Activated CD8-positive, alpha-beta memory T cell treated with anti-CD3 and anti-CD28 coated beads, Interleukin-2, amount 50 U/mL, for 1 hour (primary cell): ENCODE results near the gene ADPRS.

Experiments
- DNase-seq: peaks from one replicate; pipeline ENCODE4 v3.0.0-alpha.2; 2020; ENCODE audit errors: extremely low read depth

The ADPRS gene

DNA sequence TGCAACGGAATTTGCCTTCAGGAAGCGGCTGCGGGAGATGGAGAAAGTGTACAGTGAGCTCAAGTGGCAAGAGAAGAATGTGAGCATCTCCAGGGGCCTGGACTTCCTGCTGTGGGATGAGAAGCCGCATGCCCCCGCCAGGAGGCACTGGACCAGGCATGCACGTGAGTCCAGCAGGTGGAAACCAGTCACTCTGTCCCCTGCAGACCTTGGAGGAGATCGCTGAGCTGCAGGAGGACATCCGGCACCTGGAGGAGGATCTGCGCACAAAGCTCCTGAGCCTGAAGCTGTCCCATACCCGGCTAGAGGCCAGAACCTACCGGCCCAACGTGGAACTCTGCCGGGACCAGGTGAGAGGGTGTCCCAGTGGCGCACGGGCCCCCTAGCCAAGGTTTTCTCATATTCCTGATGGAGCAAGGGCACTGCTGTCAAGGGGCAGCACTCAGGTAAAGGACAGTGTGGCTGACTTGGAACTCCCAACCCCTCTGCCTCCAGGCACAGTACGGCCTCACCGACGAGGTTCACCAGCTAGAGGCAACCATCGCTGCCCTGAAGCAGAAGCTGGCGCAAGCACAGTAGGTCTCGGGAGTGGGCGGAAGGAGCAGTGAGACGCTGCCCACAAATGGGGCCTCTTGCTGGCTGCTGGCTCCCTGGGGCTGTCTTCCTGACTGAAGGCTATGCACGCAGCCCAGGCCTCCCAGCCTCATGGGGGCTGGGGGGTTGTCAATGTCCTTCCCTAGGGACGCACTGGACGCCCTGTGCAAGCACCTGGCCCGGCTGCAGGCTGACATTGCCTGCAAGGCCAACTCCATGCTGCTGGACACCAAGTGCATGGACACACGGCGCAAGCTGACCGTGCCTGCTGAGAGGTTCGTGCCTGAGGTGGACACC, 1.2 kb upstream of the ADPRS start:
- DNase-seq, result no peak

DNA sequence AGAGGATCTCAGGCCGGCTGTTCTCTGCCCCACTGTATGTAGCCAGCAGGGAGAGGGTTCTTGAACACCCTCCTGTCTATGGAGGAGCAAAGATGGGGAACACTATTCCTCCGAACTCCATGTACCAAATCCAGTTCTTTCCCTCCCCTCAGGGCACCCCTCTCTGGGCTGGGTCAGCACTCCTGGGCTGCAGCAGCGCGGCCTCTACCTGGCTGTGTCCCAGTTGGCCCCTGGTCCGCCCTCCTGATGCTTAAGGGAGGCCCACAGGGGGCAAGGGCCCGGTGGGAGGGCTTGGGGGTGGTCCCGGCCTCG, 471 bp upstream of the ADPRS start:
- DNase-seq, result no peak

DNA sequence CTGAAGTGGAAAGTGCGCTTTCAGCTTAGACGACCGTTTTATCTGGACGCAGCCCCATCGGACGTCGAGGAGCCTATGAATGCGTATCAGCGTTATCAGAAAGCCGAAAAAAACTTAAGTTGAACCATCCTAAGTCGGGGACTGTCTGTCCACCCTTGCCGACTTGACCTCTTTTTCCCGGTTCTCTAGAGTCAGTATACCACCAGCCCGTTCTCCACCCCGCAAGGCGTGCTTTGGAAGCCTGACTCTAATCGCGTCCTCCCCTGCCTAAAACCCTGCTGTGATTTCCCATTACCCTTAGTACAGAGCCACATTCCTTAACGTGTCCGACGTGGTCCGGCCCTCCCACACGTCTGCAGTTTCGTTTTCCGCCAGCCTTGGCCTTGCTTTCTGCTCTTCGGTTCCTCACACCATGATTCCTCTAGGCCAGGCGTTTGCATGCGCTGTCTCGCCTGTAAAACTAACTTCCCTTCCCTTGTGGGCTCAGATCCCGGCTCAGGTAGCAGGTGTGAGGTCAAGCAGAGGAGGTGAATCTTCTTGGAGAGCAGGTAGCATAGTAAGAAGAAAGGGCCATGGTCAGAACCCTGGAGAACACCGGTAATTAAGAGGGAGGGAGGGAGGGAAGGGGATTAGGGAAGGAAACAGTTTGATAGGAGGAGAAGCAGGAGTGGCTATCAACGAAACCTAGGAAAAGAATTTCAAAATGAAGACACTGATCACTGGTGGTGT, 865 bp downstream of the ADPRS start:
- no peak for DNase-seq

DNA sequence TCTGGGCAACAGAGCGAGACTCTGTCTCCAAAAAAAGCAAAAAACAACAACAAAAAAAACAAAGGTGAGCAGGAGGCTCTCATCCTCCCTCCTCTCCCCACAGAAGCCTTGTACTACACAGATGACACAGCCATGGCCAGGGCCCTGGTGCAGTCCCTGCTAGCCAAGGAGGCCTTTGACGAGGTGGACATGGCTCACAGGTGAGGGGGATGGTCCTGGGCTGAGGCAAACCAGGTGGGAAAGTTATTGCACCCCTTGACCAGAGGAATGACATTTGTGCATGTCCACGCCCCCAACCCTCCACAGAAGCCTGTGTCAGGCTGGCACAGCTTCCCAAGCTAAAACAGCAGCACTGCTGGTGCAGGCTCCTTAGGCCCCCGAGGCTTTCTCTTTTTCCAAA, 2.4 kb downstream of the ADPRS start:
- DNase-seq, result no peak

DNA sequence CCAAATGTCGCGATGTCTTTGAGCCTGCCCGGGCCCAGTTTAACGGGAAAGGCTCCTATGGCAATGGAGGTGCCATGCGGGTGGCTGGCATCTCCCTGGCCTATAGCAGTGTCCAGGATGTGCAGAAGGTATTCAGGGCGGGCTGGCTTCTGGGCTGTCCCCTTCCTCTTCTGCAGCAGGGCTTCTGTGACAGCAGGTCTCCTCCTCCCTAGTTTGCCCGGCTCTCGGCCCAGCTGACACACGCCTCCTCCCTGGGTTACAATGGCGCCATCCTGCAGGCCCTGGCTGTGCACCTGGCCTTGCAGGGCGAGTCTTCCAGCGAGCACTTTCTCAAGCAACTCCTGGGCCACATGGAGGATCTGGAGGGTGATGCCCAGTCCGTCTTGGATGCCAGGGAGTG, 3.0 kb downstream of the ADPRS start:
- DNase-seq, result no peak

DNA sequence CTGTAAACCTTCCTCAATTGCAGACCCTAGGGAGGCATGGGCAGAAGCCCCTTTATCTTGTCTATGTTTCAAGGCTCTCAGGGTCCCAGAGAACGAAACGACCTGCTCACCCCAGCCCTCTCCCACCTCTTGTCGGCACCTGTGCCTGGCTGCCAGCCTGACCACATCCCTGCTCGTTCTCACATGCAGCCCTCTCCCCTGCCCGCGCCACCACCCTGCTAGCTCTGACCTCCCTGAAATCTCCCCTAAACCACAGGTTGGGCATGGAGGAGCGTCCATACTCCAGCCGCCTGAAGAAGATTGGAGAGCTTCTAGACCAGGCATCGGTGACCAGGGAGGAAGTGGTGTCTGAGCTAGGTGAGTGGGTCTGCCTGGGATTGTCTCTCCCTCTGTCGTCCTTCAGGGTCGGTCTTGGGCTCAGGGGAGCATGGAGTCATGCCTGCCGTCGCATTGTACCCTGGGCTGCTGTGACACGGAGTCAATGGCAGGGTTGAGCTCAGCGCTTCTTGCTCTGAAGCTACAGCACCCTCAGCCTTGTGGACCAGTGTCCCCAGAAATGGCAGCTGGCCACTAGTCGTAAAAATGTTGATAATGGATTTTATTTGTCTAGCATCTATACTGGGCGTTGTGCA, 3.6 kb downstream of the ADPRS start:
- DNase-seq, result no peak

DNA sequence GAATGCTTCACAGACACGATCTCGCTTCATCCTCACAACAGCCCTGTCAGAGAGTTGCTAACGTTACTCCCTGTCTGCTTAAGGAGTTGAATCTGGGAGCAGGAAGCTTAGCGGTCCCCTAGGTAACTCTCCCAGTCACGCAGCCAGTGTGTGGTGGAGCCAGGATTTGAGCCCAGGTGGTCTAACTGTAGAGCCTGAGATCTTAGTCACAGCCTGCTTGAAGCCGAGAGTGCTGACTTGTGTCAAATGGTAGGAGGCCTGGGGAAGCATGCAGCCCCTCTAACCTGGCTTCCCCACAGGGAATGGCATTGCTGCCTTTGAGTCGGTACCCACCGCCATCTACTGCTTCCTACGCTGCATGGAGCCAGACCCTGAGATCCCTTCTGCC, 4.1 kb downstream of the ADPRS start:
- no peak for DNase-seq

DNA sequence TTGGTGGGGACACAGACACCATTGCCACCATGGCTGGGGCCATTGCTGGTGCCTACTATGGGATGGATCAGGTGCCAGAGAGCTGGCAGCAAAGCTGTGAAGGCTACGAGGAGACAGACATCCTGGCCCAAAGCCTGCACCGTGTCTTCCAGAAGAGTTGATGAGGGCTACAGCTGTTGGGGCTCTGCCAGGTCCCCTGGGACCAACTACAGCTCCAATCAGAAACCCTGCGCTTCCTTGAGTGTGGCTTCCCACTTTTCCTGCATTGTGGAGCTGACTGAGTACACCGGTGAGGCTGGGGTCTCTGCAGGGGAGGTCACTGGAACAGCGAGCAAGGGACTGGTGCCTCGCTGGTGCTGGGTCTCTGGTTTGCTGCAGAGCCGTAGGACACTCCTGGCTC, 4.5 kb downstream of the ADPRS start:
- DNase-seq, result no peak

DNA sequence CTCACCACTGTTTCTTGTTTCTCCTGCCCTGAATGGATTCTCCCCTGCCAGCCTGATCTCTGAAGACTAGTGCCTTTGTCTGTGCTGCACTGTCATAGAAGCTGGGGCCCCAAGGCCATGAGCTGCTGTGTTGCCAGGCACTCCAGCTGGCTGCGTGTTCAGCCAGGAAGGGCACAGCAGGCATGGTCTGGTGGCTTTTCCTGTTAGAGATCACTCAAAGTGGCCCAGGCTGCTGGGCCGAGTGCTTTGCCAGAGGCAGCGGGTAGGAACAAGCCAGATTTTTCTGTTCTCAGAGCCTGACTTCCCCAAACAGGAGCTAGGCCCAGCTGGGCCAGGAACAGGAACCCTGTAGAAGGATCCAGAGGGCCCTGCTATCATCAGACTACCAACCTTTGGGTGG, 5.2 kb downstream of the ADPRS start:
- no peak for DNase-seq

DNA sequence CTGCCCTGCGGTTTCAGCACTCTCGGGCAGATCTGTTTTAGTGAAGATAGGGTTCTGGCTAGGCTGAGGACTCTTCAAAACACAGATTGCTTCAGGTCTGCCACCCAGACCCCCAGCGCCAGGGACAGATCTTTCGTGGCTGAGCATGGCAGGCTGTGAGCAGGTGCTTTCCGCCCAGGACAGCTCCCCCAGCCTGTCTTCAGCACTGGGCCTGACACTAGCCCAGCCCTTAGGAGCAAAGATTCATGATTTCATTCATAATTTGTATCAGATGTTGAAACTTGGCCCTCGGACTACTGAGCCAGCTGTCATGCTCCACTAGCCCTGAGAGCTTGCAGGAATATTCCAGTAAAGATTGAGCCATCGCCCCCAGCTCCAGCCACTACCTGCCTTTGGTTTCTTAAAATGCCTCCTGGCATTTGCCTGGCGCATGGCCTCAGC, 5.9 kb downstream of the ADPRS start:
- DNase-seq, result no peak

DNA sequence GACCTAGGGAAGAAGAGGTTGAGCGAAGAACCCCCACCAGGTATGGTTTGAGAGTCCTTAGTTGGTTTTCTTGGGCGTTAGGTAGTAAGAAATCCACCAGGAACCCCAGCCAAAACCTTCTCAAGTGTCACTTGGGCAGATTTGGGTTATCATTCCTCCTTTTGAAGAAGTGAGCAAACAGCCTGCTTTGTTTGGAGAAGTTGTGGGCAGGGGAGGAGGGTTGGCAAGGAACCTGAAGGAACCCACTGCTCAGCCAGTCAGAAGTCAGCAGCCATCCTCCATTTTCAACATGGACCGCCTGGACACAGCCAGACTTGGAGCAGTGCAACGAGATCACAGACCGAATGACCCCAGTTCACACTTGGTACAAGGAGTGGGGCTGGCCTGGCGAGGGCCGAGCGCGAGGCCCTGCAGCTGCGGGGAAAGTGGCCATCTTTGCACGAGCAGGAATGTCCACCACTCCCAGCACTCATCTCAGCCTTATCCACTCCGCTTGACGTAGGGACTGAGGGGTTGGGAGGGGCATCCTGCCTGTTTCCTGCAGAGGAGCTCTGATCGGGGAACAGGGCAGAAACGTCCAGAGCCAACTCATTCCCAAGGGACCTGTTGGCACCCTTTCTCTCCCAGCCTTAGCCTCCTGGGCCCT, 7.2 kb downstream of the ADPRS start:
- DNase-seq, result no peak

DNA sequence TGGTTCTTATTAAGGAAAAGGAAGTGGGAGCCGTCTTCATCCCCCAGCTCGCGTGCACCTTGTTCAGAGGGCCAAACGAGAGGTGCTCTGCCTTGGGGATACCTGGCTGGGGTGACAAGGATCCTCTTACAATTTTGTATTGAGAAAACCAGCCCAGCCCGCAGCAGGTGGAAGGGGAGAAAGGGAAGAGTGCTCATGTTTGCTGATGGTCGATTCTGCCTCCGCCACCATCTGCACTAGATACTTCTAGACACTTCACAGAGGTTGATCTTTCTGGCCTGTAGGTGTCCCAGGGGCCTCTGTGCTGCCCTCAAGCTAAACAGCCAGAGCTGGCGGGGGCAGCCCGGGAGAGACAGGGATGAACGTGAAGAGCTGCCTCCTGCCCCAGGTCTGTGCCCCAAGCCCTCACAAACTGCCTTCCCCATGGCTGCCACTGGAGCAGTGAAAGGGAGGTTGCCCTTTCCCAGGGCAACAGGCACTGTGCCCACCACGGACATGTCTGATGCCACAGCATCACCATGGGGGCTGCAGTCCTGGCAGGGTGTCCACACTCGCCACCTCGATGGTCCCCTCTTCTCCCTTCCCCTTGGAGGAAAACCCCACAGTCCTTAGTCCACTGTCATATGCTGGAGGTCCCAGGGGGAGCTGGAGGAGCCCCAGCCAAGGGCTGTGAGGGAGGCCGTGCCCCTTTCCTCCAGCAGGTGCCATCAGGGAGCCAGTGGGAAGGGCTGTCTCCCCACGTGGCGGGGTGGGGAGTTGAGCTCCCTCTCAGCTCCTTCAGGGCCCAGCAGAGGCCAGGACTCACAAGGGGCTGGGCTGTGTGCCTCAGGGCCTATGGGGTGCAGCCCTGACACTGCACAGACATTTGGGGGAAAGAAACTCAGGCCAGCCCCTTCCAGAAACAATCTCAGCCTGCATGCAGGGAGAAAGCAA, 8.1 kb downstream of the ADPRS start:
- no peak for DNase-seq

DNA sequence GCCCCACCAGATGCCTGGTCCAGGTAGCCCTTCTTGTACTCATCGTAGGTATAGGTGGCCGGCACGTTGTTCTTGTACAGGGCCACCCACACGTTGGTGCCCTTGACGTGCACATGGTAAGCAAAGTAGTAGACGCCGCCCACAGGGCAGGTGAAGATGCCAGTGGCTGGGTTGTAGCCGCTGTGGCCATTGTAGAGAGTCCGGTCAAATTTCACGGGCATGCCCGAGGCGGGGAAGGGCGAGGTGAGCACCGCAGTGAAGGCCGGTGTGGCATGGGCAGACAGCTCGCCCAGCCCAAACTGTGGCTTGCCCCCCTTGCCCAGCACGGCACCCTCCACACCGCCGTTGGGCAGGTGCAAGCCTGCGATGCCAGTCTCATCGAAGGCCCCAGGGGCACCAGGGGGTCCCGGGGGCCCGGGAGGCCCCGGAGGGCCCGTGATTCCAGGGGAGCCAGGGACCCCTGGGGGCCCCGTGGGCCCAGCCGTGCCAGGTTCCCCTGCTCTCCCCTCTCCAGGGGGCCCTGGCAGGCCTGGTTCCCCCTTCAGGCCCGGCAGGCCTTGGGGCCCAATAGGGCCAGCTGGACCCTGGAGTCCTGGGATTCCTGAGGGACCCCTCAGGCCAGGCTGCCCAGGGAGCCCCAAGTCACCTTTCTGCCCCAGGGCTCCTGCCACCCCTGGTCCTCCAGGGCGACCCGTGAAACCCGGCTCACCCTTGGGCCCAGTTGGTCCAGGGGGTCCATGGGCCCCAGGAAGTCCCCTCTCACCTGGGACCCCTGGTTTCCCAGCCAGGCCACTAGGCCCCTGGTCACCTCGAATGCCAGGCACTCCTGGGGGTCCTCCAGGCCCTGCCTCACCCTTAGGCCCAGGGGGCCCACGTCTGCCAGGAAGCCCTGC, 9.2 kb downstream of the ADPRS start:
- no peak for DNase-seq

DNA sequence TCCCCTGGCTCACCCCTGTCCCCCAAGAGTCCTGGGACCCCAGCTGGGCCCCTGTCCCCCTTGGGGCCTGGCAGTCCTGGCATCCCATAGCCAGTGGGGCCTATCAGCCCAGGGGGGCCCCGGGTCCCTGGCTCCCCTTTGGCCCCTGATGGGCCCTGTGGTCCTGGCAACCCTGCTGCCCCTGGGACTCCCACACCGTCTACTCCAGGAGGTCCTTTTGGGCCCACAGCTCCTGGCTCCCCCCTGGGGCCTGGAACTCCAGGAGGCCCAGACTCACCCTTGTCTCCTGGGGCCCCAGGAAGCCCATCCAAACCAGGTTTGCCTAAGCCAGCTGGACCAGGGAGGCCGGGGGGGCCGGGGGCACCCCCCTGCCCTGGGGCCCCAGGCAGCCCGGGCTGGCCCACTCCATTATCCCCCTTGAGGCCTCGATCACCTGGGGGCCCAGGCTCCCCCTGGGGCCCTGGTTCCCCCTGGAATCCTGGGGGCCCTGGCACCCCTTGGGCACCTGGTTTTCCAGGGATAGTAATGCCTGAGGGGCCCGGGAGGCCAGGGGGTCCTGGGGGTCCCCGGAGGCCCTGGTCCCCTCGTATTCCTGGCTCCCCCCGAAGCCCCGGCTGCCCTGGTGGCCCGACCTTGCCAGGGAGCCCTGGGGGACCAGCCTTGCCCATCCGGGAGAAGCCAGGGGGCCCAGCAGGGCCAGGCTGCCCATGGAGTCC, 10.1 kb downstream of the ADPRS start:
- no peak for DNase-seq

DNA sequence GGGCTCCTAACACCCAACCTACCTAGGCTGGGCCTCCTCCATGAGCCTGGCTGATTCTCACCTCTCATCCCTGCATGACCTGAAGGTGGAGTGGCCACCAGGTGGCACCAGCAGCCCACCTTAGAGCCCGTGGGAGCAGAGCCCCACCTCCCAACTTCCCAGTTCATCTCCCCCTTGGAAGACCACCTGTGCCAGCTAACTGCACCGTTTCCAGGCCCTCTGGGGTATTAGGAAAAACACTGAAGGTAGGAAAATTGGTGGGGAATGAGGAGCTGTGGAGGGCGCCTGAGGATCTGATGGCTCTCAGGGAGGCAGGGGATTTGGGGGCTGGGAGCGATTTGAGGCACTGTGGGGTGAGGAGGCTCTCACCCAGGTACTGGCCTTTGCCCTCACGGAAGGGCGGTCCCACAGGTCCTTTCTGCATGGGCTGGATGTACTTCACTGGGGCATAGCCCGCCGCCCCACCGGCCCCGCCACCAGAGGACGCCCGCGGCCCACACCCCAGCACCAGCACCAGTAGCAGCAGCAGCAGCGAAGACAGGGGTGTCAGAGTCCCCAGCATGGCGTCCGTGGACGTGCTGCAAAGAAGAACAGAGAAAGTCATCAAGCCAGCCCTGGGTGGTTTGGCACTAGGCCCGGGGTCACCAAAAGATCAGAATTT, 11.1 kb downstream of the ADPRS start:
- DNase-seq, result no peak

DNA sequence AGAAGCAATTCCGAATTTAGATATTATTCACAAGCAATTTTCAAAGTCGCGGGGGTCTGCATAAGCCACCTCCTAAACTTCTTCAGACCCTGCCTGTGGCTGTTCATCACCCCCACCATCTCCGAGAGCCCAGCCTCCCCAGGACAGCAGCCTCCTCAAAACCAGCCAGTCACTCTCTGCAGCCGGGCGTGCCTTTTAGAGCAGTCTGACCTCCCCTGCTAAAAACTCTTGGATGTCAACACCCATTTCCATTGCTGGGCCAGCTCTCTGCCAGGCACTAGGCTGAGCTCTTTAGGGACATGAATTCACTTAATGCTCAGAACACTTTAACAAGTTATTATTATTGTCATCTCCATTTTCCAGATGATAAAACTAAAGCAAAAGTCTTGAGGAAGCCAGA, 11.7 kb downstream of the ADPRS start:
- DNase-seq, result no peak

DNA sequence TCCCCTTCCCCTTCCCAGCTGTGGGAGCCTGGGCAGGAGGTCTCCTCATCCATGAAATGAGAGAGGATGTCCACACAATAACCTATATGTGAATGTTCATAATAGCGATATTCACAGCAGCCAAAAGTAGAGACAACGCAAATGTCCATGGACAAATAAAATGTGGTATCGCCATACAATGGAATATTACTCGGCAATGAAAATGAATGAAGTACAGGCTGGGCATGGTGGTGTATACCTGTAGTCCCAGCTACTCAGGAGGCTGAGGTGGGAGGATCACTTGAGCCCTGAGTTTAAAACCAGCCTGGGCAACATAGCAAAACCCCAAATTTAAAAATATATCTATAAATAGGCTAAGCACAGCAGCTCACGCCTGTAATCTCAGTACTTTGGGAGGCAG, 12.9 kb downstream of the ADPRS start:
- DNase-seq, result no peak

DNA sequence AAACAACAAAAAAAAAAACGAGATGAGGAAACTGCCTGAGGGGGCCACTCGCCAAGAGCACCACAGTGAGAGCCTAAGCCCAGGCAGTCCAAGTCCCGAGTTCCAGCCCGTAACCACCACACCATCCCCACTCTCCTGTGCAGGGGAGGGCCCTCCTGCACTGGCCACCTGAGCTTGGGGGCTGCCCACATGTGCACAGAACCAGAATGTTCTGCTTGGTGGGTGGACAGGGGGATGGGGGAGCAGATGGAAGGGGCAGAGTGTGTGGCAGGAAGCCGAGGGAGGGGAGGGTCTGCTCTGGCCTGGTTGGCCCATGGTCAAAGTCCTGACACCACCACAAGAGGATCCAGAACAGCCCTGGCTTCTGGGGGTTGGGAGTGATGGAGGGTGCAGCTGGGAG, 17.6 kb downstream of the ADPRS start:
- DNase-seq, result no peak

DNA sequence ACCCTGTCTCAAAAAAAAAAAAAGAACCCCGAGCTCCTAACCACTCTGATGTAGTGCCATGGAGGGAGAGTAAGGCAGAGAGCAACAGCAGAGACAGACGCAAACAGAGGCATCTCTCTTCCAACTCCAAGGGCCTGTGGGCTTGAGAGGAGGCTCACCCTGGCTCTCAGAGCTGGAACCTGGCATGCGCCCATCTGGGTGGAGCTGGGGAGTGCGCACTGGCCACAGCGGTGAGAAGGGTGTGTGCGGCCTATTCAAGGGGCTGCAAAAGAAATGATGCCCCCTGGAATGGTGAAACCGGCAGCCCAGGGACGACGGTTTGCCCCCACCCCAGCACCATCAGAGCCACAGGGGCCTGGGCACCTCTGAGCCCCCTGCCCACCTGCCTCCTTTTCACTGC, 18.7 kb downstream of the ADPRS start:
- no peak for DNase-seq
